Measurements from ENCODE around the gene RMI2. TPM values are rescaled to one million over a fixed set of nuclear protein-coding genes. Genes with fewer than 3 reads are reported as not detected.

Gene RMI2
- total and polyA plus RNA-seq, 2 of the 8 experiments (the other 6 are each of a cell fraction or from before 2014, with no cell fraction given), result 58.2 to 96.0 TPM

DNA sequence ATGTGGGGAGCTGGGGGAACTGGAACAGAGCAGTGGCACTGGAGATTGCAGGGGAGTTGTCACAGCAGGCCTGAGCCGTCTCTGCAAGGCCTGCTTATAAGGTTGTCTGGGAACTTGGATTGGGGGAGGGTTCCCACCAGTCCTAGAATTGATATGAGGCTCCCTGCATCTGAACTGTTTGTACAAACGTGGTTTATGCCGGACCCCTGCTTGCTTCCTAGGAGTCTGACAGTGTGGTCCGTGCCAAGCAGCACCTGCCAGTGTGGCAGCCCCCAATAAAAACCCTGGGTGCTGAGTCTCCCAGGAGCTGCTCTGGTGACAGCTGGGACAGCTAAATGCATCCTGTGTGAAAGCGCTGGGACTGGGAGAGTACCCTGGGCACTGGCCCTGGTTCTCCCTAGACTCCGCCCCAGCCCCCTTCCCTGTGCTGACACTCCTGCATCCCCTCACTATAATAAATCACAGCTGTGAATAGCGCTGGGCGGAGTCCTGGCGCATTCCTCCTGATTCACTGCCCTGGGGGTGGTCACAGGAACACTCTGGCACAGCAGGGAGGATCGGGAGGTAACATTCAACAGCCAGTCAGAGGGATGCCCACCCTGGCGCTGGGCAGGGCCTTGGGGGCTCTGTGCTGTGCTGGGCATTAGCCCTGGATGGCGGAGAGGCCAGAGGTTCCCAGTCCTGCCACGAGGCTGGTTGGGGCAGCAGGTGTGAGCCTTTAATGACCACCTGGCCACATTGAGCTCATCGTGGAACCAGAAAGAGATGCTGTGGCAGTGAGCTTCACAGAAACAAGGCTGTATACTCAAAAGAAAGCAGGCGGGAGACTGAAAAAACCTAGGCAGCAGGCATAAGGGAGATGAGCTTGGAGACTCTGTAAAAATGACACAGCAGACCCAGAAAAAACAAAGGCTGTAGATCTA, 45.6 kb downstream of the RMI2 start:
- Histone ChIP-seq H3K9ac (replicated peaks in 1 of 4; ENCODE audit: extremely low read depth in 1 of 4, low read depth in 3 of 4, low read length in 3 of 4) (no peak overlapping the region; a peak in 2 of 7 replicates), H4K91ac (replicated peaks; ENCODE audit: insufficient read length, low read length) (no peak overlapping the region), H3K9me3 (ENCODE audit: insufficient read depth in 2 of 2, low read depth in 1 of 2, low read length in 1 of 2) (no peaks in the 10 kb centered on the region), H3K56ac (replicated peaks; ENCODE audit: insufficient read length, low read depth, low read length) (no peak overlapping the region), H3K23ac (ENCODE audit: insufficient read length) (no peak overlapping the region), H3K4ac (replicated peaks; ENCODE audit: insufficient read length, low read depth, low read length) (no peak overlapping the region), H2BK120ac (replicated peaks; ENCODE audit: low read depth, low read length) (no peak overlapping the region), H2AFZ (ENCODE audit: low read length) (no peak overlapping the region), H4K5ac (ENCODE audit: insufficient read length, low read depth, low read length) (no peak overlapping the region), H3K4me2 (ENCODE audit: insufficient read depth in 1 of 2, low read depth in 2 of 2, low read length in 2 of 2) (0 out of 4 replicates have a peak overlapping the region, but pooled peaks of 1 of the 2 experiments have one; percentile 34), H2BK20ac (ENCODE audit: low read length) (no peak overlapping the region), H2BK12ac (ENCODE audit: low read depth, low read length) (peak overlapping the region; percentile 94; the same call in 1 of the 2 replicates), H3K79me1 (ENCODE audit: low read depth, low read length) (no peaks in the 10 kb centered on the region), H2BK5ac (ENCODE audit: low read depth, low read length) (peak overlapping the region; percentile 66; the same call in 1 of the 2 replicates), H3K4me1 (replicated peaks in 1 of 4; ENCODE audit: control insufficient read depth in 3 of 4, insufficient read depth in 4 of 4, low read length in 3 of 4) (peaks cover 0 to 30% (median 14%) of the 10 kb centered on the region in 4 experiments; a peak in 5 of 7 replicates), H3K18ac (ENCODE audit: extremely low read depth, low read length) (no peak overlapping the region), H3K14ac (ENCODE audit: insufficient read length) (no peak overlapping the region), H3K23me2 (ENCODE audit: low read depth, low read length) (no peaks in the 10 kb centered on the region), H3K79me2 (ENCODE audit: control insufficient read depth in 1 of 2, insufficient read depth in 2 of 2, low read length in 2 of 2) (no peaks in the 10 kb centered on the region), H3K27ac (ENCODE audit: low read depth, low read length) (no peak overlapping the region), H3K27me3 (replicated peaks in 1 of 4; ENCODE audit: control insufficient read depth in 3 of 4, extremely low read depth in 1 of 4, insufficient read depth in 3 of 4, low read length in 3 of 4) (no peaks in the 10 kb centered on the region), H2BK15ac (ENCODE audit: low read length) (0 out of 2 replicates have a peak overlapping the region, but pooled peaks have one; percentile 46), H3K4me3 (ENCODE audit: extremely low read depth in 1 of 4, insufficient read depth in 2 of 4, low read depth in 3 of 4, low read length in 4 of 4) (no peak overlapping the region), H3K36me3 (ENCODE audit: control insufficient read depth in 2 of 4, insufficient read depth in 4 of 4, low read length in 3 of 4) (no peaks in the 10 kb centered on the region), H4K8ac (ENCODE audit: extremely low read depth, insufficient read depth, low read length) (no peak overlapping the region), H2AK5ac (ENCODE audit: low read depth, low read length) (no peak overlapping the region; the same call in 1 of the 2 replicates), H4K20me1 (replicated peaks in 1 of 2; ENCODE audit: control insufficient read depth in 1 of 2, insufficient read depth in 2 of 2, low read length in 2 of 2) (no peaks in the 10 kb centered on the region)
- ChIA-PET POLR2A (ENCODE audit: partially characterized antibody) (interaction anchor here (0.7 to 1.7 kb wide), 5 partner anchors 9 to 441 kb away, joined by 3 to 5 read pairs (median 4); no protein-coding TSS in a partner anchor), CTCF (ENCODE audit: partially characterized antibody) (interaction anchor here (0.6 to 15.8 kb wide), 15 partner anchors 10 to 427 kb away, joined by 3 to 266 read pairs (median 4); no protein-coding TSS in a partner anchor)
- FAIRE-seq (no peak), DNase-seq (ENCODE audit: low read depth in 1 of 2, low spot score in 2 of 2) (no peak)
- no peak for TF ChIP-seq KDM1A (IDR thresholded peaks at IDR 0.05; ENCODE audit: borderline replicate concordance, low read length)
- TF ChIP-seq POU5F1 (IDR thresholded peaks at IDR 0.05; ENCODE audit: low read depth, low read length), result no peak
- TF ChIP-seq HDAC6 (IDR thresholded peaks at IDR 0.05; ENCODE audit: low read depth, low read length), result no peak
- TF ChIP-seq CEBPB (IDR thresholded peaks at IDR 0.05; ENCODE audit: low read depth, low read length), result no peak
- TF ChIP-seq KDM4A (IDR thresholded peaks at IDR 0.05; ENCODE audit: low read depth, low read length, severe bottlenecking), result no peak
- TF ChIP-seq RBBP5 (IDR thresholded peaks at IDR 0.05; ENCODE audit: borderline replicate concordance, low read depth, low read length), result no peak
- TF ChIP-seq BRCA1 (IDR thresholded peaks at IDR 0.05; ENCODE audit: low read depth, low read length), result no peak
- TF ChIP-seq JUN (IDR thresholded peaks at IDR 0.05; ENCODE audit: low read depth, low read length), result no peak
- 82% methylated on average over 14 of the region's 15 CpGs; no CpG with 5 or more reads in 1 of the 2 experiments for WGBS, 2 experiments (ENCODE audit: extremely low coverage in 1 of 2, insufficient coverage in 1 of 2, insufficient read length in 1 of 2, insufficient replicate concordance in 2 of 2, low coverage in 1 of 2, low lambda C conversion rate in 2 of 2, missing lambda C conversion rate in 1 of 2)
